ENCODE data around the gene KCTD5. TPM values are rescaled to one million over a fixed set of nuclear protein-coding genes. Genes with fewer than 3 reads are reported as not detected.

KCTD5 gene
- polyA plus RNA-seq, 1 donor (not counting 4 experiments of a cell fraction or from before 2014, with no cell fraction given), result 29.0 TPM

DNA sequence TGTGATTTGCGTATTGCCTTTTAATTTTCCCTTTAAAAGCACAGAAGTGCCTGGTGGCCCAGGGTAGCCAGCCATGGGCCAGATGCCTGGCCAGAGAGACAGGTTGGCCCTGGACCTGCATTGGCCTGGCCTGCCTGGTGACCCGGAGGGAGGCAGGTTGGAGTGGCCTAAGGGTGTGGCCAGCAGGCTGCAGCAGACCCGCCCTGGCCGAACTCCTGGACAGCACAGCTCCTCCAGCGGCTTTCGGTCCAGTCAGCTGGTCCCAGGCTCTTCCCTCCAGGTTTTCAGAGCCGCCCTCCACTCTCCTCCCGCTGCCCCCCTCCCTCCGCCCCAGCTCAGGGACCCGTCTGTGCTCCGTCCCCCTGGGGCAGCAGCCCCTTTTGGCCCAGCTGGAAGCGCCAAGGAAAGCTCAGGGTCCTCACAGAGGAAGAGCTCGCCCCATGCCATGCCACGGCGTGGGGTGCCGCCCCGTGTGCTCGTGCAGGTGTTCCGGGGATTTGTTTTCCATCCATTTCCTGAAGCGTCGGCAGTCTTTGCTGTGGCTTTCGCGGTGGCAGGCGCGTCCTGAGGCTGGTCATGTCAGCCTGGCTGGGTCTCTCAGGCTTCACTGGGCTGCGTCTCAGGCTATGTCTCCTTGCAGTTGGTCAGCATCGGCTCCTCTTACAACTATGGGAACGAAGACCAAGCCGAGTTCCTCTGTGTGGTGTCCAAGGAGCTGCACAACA, 19.6 kb downstream of the KCTD5 start:
- no peak for DNase-seq (ENCODE audit: low read depth, low spot score)
- Histone ChIP-seq H3K9ac (ENCODE audit: control insufficient read depth, extremely low read depth, insufficient read depth, low read length) (no peak overlapping the region), H4K20me1 (ENCODE audit: control insufficient read depth, extremely low read depth, insufficient read depth, low read length) (no peaks in the 10 kb centered on the region), H3K9me1 (ENCODE audit: control insufficient read depth, extremely low read depth, insufficient read depth, low read length) (no peaks in the 10 kb centered on the region), H3K4me3 (ENCODE audit: control insufficient read depth in 2 of 3, extremely low read depth in 1 of 3, insufficient read depth in 2 of 3, low read depth in 1 of 3, low read length in 3 of 3) (no peak overlapping the region), H3K79me2 (ENCODE audit: control insufficient read depth, insufficient read depth, low read length) (no peaks in the 10 kb centered on the region), H3K9me3 (ENCODE audit: control insufficient read depth, low read depth, low read length) (no peaks in the 10 kb centered on the region), H3K27me3 (ENCODE audit: control insufficient read depth, extremely low read depth, insufficient read depth, low read length) (no peaks in the 10 kb centered on the region), H3K4me1 (ENCODE audit: control insufficient read depth, extremely low read depth, insufficient read depth, low read length) (no peaks in the 10 kb centered on the region), H3K4me2 (ENCODE audit: control insufficient read depth, extremely low read depth, insufficient read depth, low read depth, low read length) (no peak overlapping the region), H3K27ac (ENCODE audit: control insufficient read depth, insufficient read depth, low read length) (no peak overlapping the region), H3K36me3 (ENCODE audit: control insufficient read depth in 2 of 2, extremely low read depth in 1 of 2, insufficient read depth in 2 of 2, low read length in 2 of 2) (peaks cover 21 to 47% of the 10 kb centered on the region in 2 experiments), H2AFZ (ENCODE audit: control insufficient read depth, low read length) (no peak overlapping the region)
- dilution Hi-C loops (cut with MboI; ENCODE audit: extremely low pct_ligation_motif_present, low sequenced_read_pairs), result no loop called here
- no peak for FAIRE-seq
- no peak for TF ChIP-seq EZH2 (IDR thresholded peaks at IDR 0.05; ENCODE audit: low read length)
- TF ChIP-seq, protein P1, sequence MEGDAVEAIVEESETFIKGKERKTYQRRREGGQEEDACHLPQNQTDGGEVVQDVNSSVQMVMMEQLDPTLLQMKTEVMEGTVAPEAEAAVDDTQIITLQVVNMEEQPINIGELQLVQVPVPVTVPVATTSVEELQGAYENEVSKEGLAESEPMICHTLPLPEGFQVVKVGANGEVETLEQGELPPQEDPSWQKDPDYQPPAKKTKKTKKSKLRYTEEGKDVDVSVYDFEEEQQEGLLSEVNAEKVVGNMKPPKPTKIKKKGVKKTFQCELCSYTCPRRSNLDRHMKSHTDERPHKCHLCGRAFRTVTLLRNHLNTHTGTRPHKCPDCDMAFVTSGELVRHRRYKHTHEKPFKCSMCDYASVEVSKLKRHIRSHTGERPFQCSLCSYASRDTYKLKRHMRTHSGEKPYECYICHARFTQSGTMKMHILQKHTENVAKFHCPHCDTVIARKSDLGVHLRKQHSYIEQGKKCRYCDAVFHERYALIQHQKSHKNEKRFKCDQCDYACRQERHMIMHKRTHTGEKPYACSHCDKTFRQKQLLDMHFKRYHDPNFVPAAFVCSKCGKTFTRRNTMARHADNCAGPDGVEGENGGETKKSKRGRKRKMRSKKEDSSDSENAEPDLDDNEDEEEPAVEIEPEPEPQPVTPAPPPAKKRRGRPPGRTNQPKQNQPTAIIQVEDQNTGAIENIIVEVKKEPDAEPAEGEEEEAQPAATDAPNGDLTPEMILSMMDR (optimal IDR thresholded peaks at IDR 0.05 in 1 of 3, IDR thresholded peaks at IDR 0.05 in 1 of 3, conservative IDR thresholded peaks at IDR 0.05 in 1 of 3; ENCODE audit: extremely low read depth in 1 of 3, insufficient read depth in 2 of 3, low read length in 3 of 3), result no peak

DNA sequence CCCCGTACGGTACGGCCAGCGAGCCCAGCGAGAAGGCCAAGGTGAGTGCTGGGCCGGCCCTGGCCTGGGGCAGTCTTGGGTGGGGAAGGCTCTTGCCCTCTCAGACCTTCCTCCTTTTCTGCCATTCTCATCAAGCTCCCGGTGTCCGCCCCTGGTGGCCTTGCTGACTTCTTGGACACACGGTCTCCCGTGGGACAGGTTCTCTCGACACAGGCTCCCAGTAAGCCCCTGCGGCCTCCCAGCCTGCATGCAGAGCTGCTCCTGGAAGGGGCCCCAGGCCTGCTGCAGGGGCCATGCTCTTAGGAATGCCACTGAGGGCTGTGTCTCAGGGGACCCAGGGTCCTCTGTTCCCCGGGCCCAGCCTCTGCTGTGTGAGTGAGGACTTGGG, 20.1 kb downstream of the KCTD5 start:
- no peaks in the 10 kb centered on the region for H4K20me1 ChIP-seq (ENCODE audit: control insufficient read depth, extremely low read depth, insufficient read depth, low read length)

More for the DNA sequence above, 20.1 kb downstream of the KCTD5 start:
- Histone ChIP-seq H3K4me3 (ENCODE audit: control insufficient read depth in 2 of 3, extremely low read depth in 1 of 3, insufficient read depth in 2 of 3, low read depth in 1 of 3, low read length in 3 of 3) (no peak overlapping the region), H2AFZ (ENCODE audit: control insufficient read depth, low read length) (no peak overlapping the region), H3K79me2 (ENCODE audit: control insufficient read depth, insufficient read depth, low read length) (no peaks in the 10 kb centered on the region), H3K27me3 (ENCODE audit: control insufficient read depth, extremely low read depth, insufficient read depth, low read length) (no peaks in the 10 kb centered on the region), H3K27ac (ENCODE audit: control insufficient read depth, insufficient read depth, low read length) (no peak overlapping the region), H3K4me2 (ENCODE audit: control insufficient read depth, extremely low read depth, insufficient read depth, low read depth, low read length) (no peak overlapping the region), H3K9ac (ENCODE audit: control insufficient read depth, extremely low read depth, insufficient read depth, low read length) (no peak overlapping the region), H3K4me1 (ENCODE audit: control insufficient read depth, extremely low read depth, insufficient read depth, low read length) (no peaks in the 10 kb centered on the region), H3K36me3 (ENCODE audit: control insufficient read depth in 2 of 2, extremely low read depth in 1 of 2, insufficient read depth in 2 of 2, low read length in 2 of 2) (peaks cover 21 to 47% of the 10 kb centered on the region in 2 experiments), H3K9me1 (ENCODE audit: control insufficient read depth, extremely low read depth, insufficient read depth, low read length) (no peaks in the 10 kb centered on the region), H3K9me3 (ENCODE audit: control insufficient read depth, low read depth, low read length) (no peaks in the 10 kb centered on the region)
- DNase-seq (ENCODE audit: low read depth, low spot score) (no peak), FAIRE-seq (no peak)
- dilution Hi-C loops (cut with MboI; ENCODE audit: extremely low pct_ligation_motif_present, low sequenced_read_pairs), result no loop called here
- TF ChIP-seq, protein P1 (optimal IDR thresholded peaks at IDR 0.05 in 1 of 3, IDR thresholded peaks at IDR 0.05 in 1 of 3, conservative IDR thresholded peaks at IDR 0.05 in 1 of 3; ENCODE audit: extremely low read depth in 1 of 3, insufficient read depth in 2 of 3, low read length in 3 of 3), result no peak
- TF ChIP-seq EZH2 (IDR thresholded peaks at IDR 0.05; ENCODE audit: low read length), result no peak

All from keratinocyte (primary cell).